Thoracic aorta (tissue), 2 donors: Measurements from ENCODE around the gene MCUB. TPM values are rescaled to one million over a fixed set of nuclear protein-coding genes. Genes with fewer than 3 reads are reported as not detected.
A peak's percentile ranks its signal among the peaks of the same experiment; 100 is the strongest.

Source experiments
- ATAC-seq: fragments of 150-250 bp; one replicate; pipeline ENCODE4 v1.8.0; 2017; ENCODE audit warnings: low read depth; ENCODE audit not compliant: insufficient number of reproducible peaks, low FRiP score
- DNase-seq: peaks from one replicate; pipeline ENCODE4 v3.0.0-alpha.2; 2020; ENCODE audit warnings: low spot score
- H3K27ac ChIP-seq, 2 donors: fragments of 200-600 bp; sonication (generic); 1 replicate in 1 of 2; 2 replicates in 1 of 2; pipeline ENCODE4 v1.5.1; 2016; ENCODE audit warnings: mild to moderate bottlenecking in 2 of 2, moderate library complexity in 2 of 2
- H3K27me3 ChIP-seq: fragments of 200-600 bp; sonication (generic); replicated peaks from 2 replicates; pipeline ENCODE4 v1.6.0; 2016; ENCODE audit warnings: mild to moderate bottlenecking; ENCODE audit not compliant: insufficient read depth
- H3K36me3 ChIP-seq: fragments of 200-600 bp; sonication (generic); one replicate; pipeline ENCODE4 v1.5.1; 2016
- H3K4me1 ChIP-seq, 2 donors: fragments of 200-600 bp; sonication (generic); 1 replicate in 1 of 2; 2 replicates in 1 of 2; pipeline versions ENCODE4 v1.5.1 to v1.6.0; 2016; ENCODE audit warnings: low read depth in 2 of 2, mild to moderate bottlenecking in 1 of 2; ENCODE audit not compliant: control insufficient read depth in 1 of 2
- H3K4me3 ChIP-seq: fragments of 200-600 bp; sonication (generic); 2 replicates; pipeline ENCODE4 v1.5.1; 2016; ENCODE audit warnings: mild to moderate bottlenecking
- H3K9me3 ChIP-seq: fragments of 200-600 bp; sonication (generic); 2 replicates; pipeline ENCODE4 v1.5.1; 2016
- total RNA-seq, 2 donors: library from RNA; depleted of rRNA; stranded (reverse); fragments of >200 nt; gene quantifications; one replicate each; pipeline versions ENCODE4 v1.1.0 to v1.2.3, GENCODE V29; 2016
- TF ChIP-seq, protein P1 (sequence below): fragments of 200-600 bp; sonication (generic); IDR thresholded peaks from one replicate; pipeline ENCODE4 v1.5.1; 2019; ENCODE audit warnings: antibody characterized with exemption

The MCUB gene
- total RNA-seq, 2 donors from 2014 or later, result 44.3 to 45.0 TPM

DNA sequence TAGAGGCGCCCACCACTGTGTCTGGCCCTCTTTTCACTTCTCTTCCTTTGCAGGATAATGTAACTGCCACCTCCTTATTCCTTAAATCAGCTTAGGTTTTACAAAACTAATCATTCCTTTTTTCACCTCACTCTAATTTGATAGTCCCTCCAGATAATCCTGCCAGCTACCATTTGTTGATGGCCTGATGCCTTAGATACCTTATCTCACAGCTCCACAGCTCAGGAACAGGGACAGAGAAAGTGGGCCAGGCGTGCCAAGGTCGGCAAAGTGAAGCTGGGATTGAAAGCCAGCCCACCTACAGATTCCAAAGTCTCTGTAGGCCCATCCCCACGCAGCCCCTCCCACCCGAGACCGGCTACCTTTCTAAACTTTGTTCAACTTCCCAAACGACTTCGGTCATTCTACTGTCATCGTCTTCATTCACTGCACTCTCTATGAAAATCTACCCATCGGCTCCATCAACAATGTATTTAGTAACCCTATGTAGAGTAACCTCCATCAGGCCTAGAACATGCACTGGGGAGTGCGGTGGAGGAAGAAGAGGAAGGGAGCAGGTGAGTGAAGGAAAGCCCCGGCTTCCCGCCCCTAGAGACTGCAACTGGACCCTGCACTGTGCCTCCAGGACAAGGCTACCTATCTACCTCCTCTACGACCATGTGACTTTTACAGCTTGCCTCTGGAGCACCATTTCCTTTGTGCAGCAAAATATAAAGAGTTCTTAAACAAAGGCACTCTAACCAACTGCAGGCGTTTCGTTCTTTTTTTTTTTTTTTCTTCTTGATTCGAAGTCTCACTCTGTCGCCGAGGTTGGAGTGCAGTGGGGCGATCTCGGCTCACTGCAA is 141.7 kb downstream of the MCUB start:
- TF ChIP-seq, protein P1, sequence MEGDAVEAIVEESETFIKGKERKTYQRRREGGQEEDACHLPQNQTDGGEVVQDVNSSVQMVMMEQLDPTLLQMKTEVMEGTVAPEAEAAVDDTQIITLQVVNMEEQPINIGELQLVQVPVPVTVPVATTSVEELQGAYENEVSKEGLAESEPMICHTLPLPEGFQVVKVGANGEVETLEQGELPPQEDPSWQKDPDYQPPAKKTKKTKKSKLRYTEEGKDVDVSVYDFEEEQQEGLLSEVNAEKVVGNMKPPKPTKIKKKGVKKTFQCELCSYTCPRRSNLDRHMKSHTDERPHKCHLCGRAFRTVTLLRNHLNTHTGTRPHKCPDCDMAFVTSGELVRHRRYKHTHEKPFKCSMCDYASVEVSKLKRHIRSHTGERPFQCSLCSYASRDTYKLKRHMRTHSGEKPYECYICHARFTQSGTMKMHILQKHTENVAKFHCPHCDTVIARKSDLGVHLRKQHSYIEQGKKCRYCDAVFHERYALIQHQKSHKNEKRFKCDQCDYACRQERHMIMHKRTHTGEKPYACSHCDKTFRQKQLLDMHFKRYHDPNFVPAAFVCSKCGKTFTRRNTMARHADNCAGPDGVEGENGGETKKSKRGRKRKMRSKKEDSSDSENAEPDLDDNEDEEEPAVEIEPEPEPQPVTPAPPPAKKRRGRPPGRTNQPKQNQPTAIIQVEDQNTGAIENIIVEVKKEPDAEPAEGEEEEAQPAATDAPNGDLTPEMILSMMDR, result no peak
- no peaks in the 10 kb centered on the region for H3K9me3 ChIP-seq
- no peaks in the 10 kb centered on the region for H3K27me3 ChIP-seq
- no peak for ATAC-seq
- DNase-seq, result no peak
- peak overlapping the region; percentile 76 to 84 for H3K27ac ChIP-seq
- peak overlapping the region; percentile 98 for H3K4me3 ChIP-seq
- peaks cover 12 to 13% of the 10 kb centered on the region in 2 donors for H3K4me1 ChIP-seq
- peaks cover 5% of the 10 kb centered on the region for H3K36me3 ChIP-seq

DNA sequence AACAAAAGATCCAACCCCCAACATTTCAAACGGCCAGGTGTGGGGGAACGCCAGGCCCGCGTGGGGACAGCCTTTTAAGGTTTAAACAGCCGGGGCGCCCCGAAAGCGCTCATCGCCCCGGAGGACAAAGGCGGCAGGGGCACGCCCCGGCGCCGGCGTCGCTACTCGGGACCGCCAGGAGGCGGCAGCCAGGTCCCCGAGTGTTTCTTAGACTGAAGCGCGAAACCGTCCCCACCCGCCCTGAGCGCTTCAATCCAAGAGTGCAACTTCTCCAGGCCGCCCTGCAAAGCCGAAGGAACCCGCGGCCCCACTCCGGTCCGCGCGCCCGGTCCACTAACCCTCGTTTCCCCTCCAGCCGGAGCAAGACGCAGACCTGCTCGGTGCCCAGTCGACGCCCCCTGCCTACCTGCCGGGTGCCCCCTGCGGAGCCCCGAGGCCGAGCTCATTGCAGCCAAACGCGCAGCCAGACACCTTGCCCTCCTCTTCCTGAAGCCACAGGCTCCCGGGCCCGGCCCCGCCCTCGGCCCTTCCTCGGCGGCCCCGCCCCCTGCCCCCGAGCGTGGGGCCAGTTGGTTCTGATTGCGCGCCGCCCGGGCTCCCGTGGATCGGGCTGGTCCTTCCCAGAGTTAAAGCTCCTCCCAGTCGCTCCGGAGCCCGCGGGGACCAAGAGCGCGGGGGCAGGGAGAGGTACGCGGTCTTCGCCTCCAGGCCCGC is 143.1 kb downstream of the MCUB start, which contains the start of gene CASP6:
Gene CASP6, minus strand, starts transcription at position 496 of the 714 bp plus-strand sequence. Its CDS starts 50 bp downstream, at position 446.
- H3K36me3 ChIP-seq, result no peaks in the 10 kb centered on the region
- peaks cover 12 to 13% of the 10 kb centered on the region in 2 donors for H3K4me1 ChIP-seq
- DNase-seq, result peak; percentile 43
- ATAC-seq, result peak; percentile 67
- TF ChIP-seq, protein P1, result peak; percentile 72
- H3K9me3 ChIP-seq, result no peaks in the 10 kb centered on the region
- peak within 1 kb of the TSS; percentile 76 to 84 for H3K27ac ChIP-seq
- H3K27me3 ChIP-seq, result no peaks in the 10 kb centered on the region
- H3K4me3 ChIP-seq, result peak within 1 kb of the TSS; percentile 98

DNA sequence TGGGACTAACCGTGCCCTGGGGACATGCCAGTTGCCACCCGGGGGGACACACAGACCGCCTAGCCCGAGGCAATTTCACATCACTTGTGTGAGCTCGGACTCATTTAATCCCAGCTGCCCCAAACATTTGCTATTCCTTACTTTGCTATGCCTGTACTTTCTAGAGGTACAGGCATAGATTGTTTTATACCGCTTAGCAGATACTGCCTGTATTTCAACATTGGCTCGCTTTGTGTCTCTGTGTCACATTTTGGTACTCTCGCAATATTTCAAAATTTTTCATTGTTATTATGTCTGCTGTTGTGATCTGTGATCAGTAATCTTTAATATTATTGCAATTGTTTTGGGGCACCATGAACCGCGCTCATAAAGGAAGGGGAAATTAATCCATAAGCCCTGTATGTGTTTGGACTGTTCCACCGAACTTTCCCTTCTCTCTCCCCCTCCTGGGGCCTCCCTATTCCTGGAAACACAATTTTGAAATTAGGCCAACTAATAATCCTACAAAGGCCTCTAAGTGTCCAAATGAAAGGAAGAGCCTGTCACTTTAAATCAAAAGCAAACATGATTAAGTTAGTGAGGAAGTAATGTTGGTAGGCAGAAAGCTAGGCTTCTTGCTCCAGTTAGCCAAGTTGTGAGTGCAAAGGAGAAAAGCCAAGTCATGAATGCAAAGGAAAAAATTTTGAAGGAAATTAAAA is 143.8 kb downstream of the MCUB start:
- ATAC-seq, result no peak

DNA sequence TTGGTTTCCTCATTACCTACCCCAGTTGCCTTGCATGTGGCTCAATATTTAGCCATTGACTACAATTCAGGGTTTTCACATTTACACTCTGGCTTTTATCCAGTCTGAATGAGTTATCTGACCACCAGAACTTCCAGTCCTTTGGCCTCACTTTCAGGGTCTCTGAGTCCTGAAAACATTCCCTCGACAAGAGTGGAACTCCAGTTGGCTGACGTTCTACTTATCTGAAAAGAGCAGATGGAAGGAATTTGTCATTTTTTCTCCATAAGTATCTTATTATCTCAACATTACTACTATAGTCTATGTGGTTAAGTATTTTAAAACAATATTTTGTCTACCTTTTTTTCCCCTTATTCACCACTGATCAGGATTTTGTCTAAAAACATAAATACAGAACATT is 148.4 kb downstream of the MCUB start:
- Histone ChIP-seq H3K36me3 (no peaks in the 10 kb centered on the region), H3K27me3 (no peaks in the 10 kb centered on the region), H3K9me3 (no peaks in the 10 kb centered on the region), H3K27ac (peak overlapping the region; percentile 8 to 41), H3K4me3 (no peak overlapping the region), H3K4me1 (peaks cover 2 to 6% of the 10 kb centered on the region in 2 donors)
- ATAC-seq (no peak), DNase-seq (no peak)
- TF ChIP-seq, protein P1, result no peak

More for the DNA sequence above, 143.8 kb downstream of the MCUB start:
- TF ChIP-seq, protein P1, result no peak
- no peaks in the 10 kb centered on the region for H3K27me3 ChIP-seq
- H3K4me1 ChIP-seq, result peaks cover 12 to 16% of the 10 kb centered on the region in 2 donors
- peak overlapping the region; percentile 76 to 84 for H3K27ac ChIP-seq
- H3K9me3 ChIP-seq, result no peaks in the 10 kb centered on the region
- H3K4me3 ChIP-seq, result peak overlapping the region; percentile 98
- no peak for DNase-seq
- no peaks in the 10 kb centered on the region for H3K36me3 ChIP-seq
